Measurements from ENCODE around the gene POLQ. TPM values are rescaled to one million over a fixed set of nuclear protein-coding genes. Genes with fewer than 3 reads are reported as not detected.
"Not testable (repeated sequence)": the region's sequence is repeated elsewhere in the genome, so short reads cannot be mapped to it uniquely, and the experiment has no call there.

POLQ gene
- total RNA-seq, 3 donors from 2014 or later (not counting 1 experiment from before 2014, with no cell fraction given), result 0.66 to 1.2 (median 0.70) TPM

GRCh38 chr3:121399820-121400219 lies 146.0 kb downstream of the POLQ start:
- Histone ChIP-seq H3K27ac (ENCODE audit: low read length) (no peak overlapping the region), H3K4me1 (ENCODE audit: control insufficient read depth, insufficient read depth, low read length) (no peaks in the 10 kb centered on the region), H3K9me3 (ENCODE audit: control insufficient read depth, insufficient read depth, low read length) (no peaks in the 10 kb centered on the region), H3K4me3 (ENCODE audit: low read length) (no peak overlapping the region), H3K27me3 (ENCODE audit: control insufficient read depth, insufficient read depth, low read length) (no peaks in the 10 kb centered on the region), H3K36me3 (ENCODE audit: control insufficient read depth, insufficient read depth, low read length) (no peaks in the 10 kb centered on the region)
- H3K9me3 Mint-ChIP-seq, result peaks cover 0 to 2% of the 10 kb centered on the region in 2 donors
- H3K27me3 Mint-ChIP-seq (ENCODE audit: low read depth in 2 of 2), result peaks cover 0 to 3% of the 10 kb centered on the region in 2 donors
- H3K27ac Mint-ChIP-seq, result no peak overlapping the region
- H3K36me3 Mint-ChIP-seq, result no peaks in the 10 kb centered on the region
- ATAC-seq, result no peak
- DNase-seq, result no peak
- TF ChIP-seq, protein P1, sequence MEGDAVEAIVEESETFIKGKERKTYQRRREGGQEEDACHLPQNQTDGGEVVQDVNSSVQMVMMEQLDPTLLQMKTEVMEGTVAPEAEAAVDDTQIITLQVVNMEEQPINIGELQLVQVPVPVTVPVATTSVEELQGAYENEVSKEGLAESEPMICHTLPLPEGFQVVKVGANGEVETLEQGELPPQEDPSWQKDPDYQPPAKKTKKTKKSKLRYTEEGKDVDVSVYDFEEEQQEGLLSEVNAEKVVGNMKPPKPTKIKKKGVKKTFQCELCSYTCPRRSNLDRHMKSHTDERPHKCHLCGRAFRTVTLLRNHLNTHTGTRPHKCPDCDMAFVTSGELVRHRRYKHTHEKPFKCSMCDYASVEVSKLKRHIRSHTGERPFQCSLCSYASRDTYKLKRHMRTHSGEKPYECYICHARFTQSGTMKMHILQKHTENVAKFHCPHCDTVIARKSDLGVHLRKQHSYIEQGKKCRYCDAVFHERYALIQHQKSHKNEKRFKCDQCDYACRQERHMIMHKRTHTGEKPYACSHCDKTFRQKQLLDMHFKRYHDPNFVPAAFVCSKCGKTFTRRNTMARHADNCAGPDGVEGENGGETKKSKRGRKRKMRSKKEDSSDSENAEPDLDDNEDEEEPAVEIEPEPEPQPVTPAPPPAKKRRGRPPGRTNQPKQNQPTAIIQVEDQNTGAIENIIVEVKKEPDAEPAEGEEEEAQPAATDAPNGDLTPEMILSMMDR (IDR thresholded peaks at IDR 0.05), result no peak
- intact Hi-C loops (cut with micrococcal nuclease), result no loop called here
- no peak overlapping the region for H3K4me3 Mint-ChIP-seq
- no peaks in the 10 kb centered on the region for H3K4me1 Mint-ChIP-seq

- H3K9me3 Mint-ChIP-seq; H3K27ac Mint-ChIP-seq; H3K4me1 ChIP-seq (ENCODE audit: control insufficient read depth, insufficient read depth, low read length); H3K4me3 ChIP-seq (ENCODE audit: low read length); H3K27me3 Mint-ChIP-seq (ENCODE audit: low read depth in 2 of 2); H3K4me3 Mint-ChIP-seq; H3K4me1 Mint-ChIP-seq; H3K36me3 Mint-ChIP-seq; DNase-seq; H3K9me3 ChIP-seq (ENCODE audit: control insufficient read depth, insufficient read depth, low read length); H3K27me3 ChIP-seq (ENCODE audit: control insufficient read depth, insufficient read depth, low read length); intact Hi-C loops (cut with micrococcal nuclease); ATAC-seq; H3K27ac ChIP-seq (ENCODE audit: low read length); H3K36me3 ChIP-seq (ENCODE audit: control insufficient read depth, insufficient read depth, low read length): not testable (repeated sequence)
- 78% methylated on average over 8 of the region's 8 CpGs for WGBS (ENCODE audit: insufficient coverage)
These were observed 147.7 kb downstream of the POLQ start for GRCh38 chr3:121398051-121398450.

GRCh38 chr3:121395967-121396366 lies 149.8 kb downstream of the POLQ start:
- DNase-seq; intact Hi-C loops (cut with micrococcal nuclease); H3K27me3 ChIP-seq (ENCODE audit: control insufficient read depth, insufficient read depth, low read length): not testable (repeated sequence)

DNA sequence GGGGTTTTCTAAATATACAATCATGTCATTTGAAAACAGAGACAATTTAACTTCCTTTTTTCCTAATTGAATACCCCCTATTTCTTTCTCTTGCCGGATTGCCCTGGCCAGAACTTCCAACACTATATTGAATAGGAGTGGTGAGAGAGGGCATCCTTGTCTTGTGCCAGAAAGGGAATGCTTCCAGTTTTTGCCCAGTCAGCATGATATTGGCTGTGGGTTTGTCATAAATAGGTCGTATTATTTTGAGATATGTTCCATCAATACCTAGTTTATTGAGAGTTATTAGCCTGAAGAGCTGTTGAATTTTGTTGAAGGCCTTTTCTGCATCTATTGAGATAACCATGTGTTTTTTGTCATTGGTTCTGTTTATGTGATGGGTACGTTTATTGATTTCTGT lies 157.5 kb downstream of the POLQ start:
- ATAC-seq; intact Hi-C loops (cut with micrococcal nuclease); H3K4me3 Mint-ChIP-seq; H3K36me3 ChIP-seq (ENCODE audit: control insufficient read depth, insufficient read depth, low read length); H3K4me1 ChIP-seq (ENCODE audit: control insufficient read depth, insufficient read depth, low read length); H3K9me3 ChIP-seq (ENCODE audit: control insufficient read depth, insufficient read depth, low read length); H3K36me3 Mint-ChIP-seq; H3K9me3 Mint-ChIP-seq; H3K4me1 Mint-ChIP-seq; H3K27me3 Mint-ChIP-seq (ENCODE audit: low read depth in 2 of 2); H3K27me3 ChIP-seq (ENCODE audit: control insufficient read depth, insufficient read depth, low read length); DNase-seq; H3K4me3 ChIP-seq (ENCODE audit: low read length); H3K27ac ChIP-seq (ENCODE audit: low read length); H3K27ac Mint-ChIP-seq: not testable (repeated sequence)
- WGBS (ENCODE audit: insufficient coverage), result 77% methylated on average over 2 of the region's 3 CpGs

More at GRCh38 chr3:121395967-121396366, 149.8 kb downstream of the POLQ start:
- ATAC-seq; H3K27ac ChIP-seq (ENCODE audit: low read length); H3K9me3 Mint-ChIP-seq; H3K36me3 ChIP-seq (ENCODE audit: control insufficient read depth, insufficient read depth, low read length); H3K27me3 Mint-ChIP-seq (ENCODE audit: low read depth in 2 of 2); H3K36me3 Mint-ChIP-seq; H3K9me3 ChIP-seq (ENCODE audit: control insufficient read depth, insufficient read depth, low read length); H3K4me1 Mint-ChIP-seq; H3K27ac Mint-ChIP-seq; H3K4me3 ChIP-seq (ENCODE audit: low read length); H3K4me3 Mint-ChIP-seq; H3K4me1 ChIP-seq (ENCODE audit: control insufficient read depth, insufficient read depth, low read length): not testable (repeated sequence)
- 63% methylated on average over 1 of the region's 1 CpG for WGBS (ENCODE audit: insufficient coverage)

Other genes with a start within 250 kb of the POLQ start
- not detected for gene ARGFX, start 22.0 kb upstream of the POLQ start, total RNA-seq
- gene FBXO40, start 47.4 kb upstream of the POLQ start, total RNA-seq, result not detected
- gene HCLS1, start 114.9 kb upstream of the POLQ start, total RNA-seq, result 100 to 1,000 TPM; 331 to 356 (median 336) TPM
- gene GOLGB1, start 203.8 kb upstream of the POLQ start, total RNA-seq, result 10 to 100 TPM; 55.4 to 67.2 (median 61.1) TPM

Measured in natural killer cell (primary cell).